Smooth muscle cell (in vitro differentiated cells): ENCODE data around the gene C1QB. TPM values are rescaled to one million over a fixed set of nuclear protein-coding genes. Genes with fewer than 3 reads are reported as not detected.

ENCODE experiments used
- DNase-seq: peaks from one replicate; lab custom pipeline; 2025; ENCODE audit not compliant: unreplicated experiment; lab: John Stamatoyannopoulos, UW
- H2AFZ ChIP-seq: fragments of 200-600 bp; sonication (generic); 2 replicates; pipeline ENCODE4 v1.6.0; 2016; ENCODE audit warnings: antibody characterized with exemption, low read depth, mild to moderate bottlenecking
- H3F3A ChIP-seq: fragments of 200-600 bp; sonication (generic); 2 replicates; pipeline ENCODE4 v1.6.0; 2017; ENCODE audit warnings: antibody characterized with exemption, low read depth
- H3K27ac ChIP-seq: fragments of 200-600 bp; sonication (generic); 2 replicates; pipeline ENCODE4 v1.5.1; 2016; ENCODE audit warnings: low read depth, mild to moderate bottlenecking
- H3K27me3 ChIP-seq: fragments of 200-600 bp; sonication (generic); 2 replicates; pipeline ENCODE4 v1.6.1; 2016; ENCODE audit warnings: low read depth, mild to moderate bottlenecking
- H3K36me3 ChIP-seq: fragments of 200-600 bp; sonication (generic); 2 replicates; pipeline ENCODE4 v1.5.1; 2016; ENCODE audit warnings: low read depth
- H3K4me1 ChIP-seq: fragments of 200-600 bp; sonication (generic); 2 replicates; pipeline ENCODE4 v1.5.1; 2016; ENCODE audit warnings: low read depth
- H3K4me2 ChIP-seq: fragments of 200-600 bp; sonication (generic); 2 replicates; pipeline ENCODE4 v1.6.0; 2016; ENCODE audit warnings: mild to moderate bottlenecking
- H3K4me3 ChIP-seq: fragments of 200-600 bp; sonication (generic); 2 replicates; pipeline ENCODE4 v1.5.1; 2016; ENCODE audit warnings: mild to moderate bottlenecking
- H3K79me2 ChIP-seq: fragments of 200-600 bp; sonication (generic); 2 replicates; pipeline ENCODE4 v1.6.0; 2016; ENCODE audit warnings: low read depth, mild to moderate bottlenecking
- H3K9ac ChIP-seq: fragments of 200-600 bp; sonication (generic); 2 replicates; pipeline ENCODE4 v1.6.0; 2016; ENCODE audit warnings: low read depth
- H3K9me3 ChIP-seq: fragments of 200-600 bp; sonication (generic); replicated peaks from 2 replicates; pipeline ENCODE4 v1.5.1; 2016; ENCODE audit warnings: low read depth
- H4K20me1 ChIP-seq: fragments of 200-600 bp; sonication (generic); 2 replicates; pipeline ENCODE4 v1.6.0; 2016; ENCODE audit warnings: low read depth
- CTCF ChIP-seq: fragments of 200-600 bp; sonication (generic); IDR thresholded peaks from 2 replicates; pipeline ENCODE4 v1.5.1; 2017; ENCODE audit warnings: borderline replicate concordance, mild to moderate bottlenecking, antibody characterized with exemption; ENCODE audit not compliant: insufficient read depth, poor library complexity, severe bottlenecking
- WGBS: methylation state at CpG from one replicate; pipeline ENCODE4 v1.1.7; 2016; ENCODE audit warnings: low lambda C conversion rate; 5-methylcytosine and 5-hydroxymethylcytosine counted together
- polyA plus RNA-seq: library from polyadenylated mRNA; unstranded; fragments of >200 nt; fragmentation: Nextera tagmentation; extraction: Ambion mirVana; gene quantifications from 2 replicates; pipeline ENCODE4 v1.2.1, GENCODE V29; 2016
- total RNA-seq: library from RNA; depleted of rRNA; stranded (reverse); fragments of >200 nt; gene quantifications from 2 replicates; pipeline ENCODE4 v1.2.3, GENCODE V29; 2014

C1QB gene
- total and polyA plus RNA-seq, 2 experiments from 2014 or later, result not detected

GRCh38 chr1:22691031-22691753 is 38.2 kb downstream of the C1QB start:
- H3K79me2 ChIP-seq, result no peaks in the 10 kb centered on the region
- TF ChIP-seq CTCF, result no peak
- H3K9me3 ChIP-seq, result no peaks in the 10 kb centered on the region

GRCh38 chr1:22694172-22694571 is 41.1 kb downstream of the C1QB start:
- H2AFZ ChIP-seq, result no peak overlapping the region
- 94% methylated on average over 5 of the region's 5 CpGs for WGBS
- H3K4me1 ChIP-seq, result peaks cover 7% of the 10 kb centered on the region
- no peaks in the 10 kb centered on the region for H3F3A ChIP-seq
- H3K9ac ChIP-seq, result no peak overlapping the region
- DNase-seq, result no peak
- H3K36me3 ChIP-seq, result no peaks in the 10 kb centered on the region
- TF ChIP-seq CTCF, result no peak
- peaks cover 16% of the 10 kb centered on the region for H3K27me3 ChIP-seq
- no peak overlapping the region for H3K27ac ChIP-seq
- no peak overlapping the region for H3K4me3 ChIP-seq
- H3K79me2 ChIP-seq, result no peaks in the 10 kb centered on the region
- H3K4me2 ChIP-seq, result no peak overlapping the region
- H3K9me3 ChIP-seq, result no peaks in the 10 kb centered on the region
- no peaks in the 10 kb centered on the region for H4K20me1 ChIP-seq

More at GRCh38 chr1:22691031-22691753, 38.2 kb downstream of the C1QB start:
- no peaks in the 10 kb centered on the region for H3F3A ChIP-seq
- H3K4me3 ChIP-seq, result no peak overlapping the region
- H4K20me1 ChIP-seq, result no peaks in the 10 kb centered on the region
- peaks cover 34% of the 10 kb centered on the region for H3K27me3 ChIP-seq
- no peak overlapping the region for H3K4me2 ChIP-seq
- no peak for DNase-seq
- peaks cover 8% of the 10 kb centered on the region for H3K4me1 ChIP-seq
- H2AFZ ChIP-seq, result no peak overlapping the region
- H3K36me3 ChIP-seq, result no peaks in the 10 kb centered on the region
- no peak overlapping the region for H3K9ac ChIP-seq
- no peak overlapping the region for H3K27ac ChIP-seq
- 83% methylated on average over 13 of the region's 13 CpGs for WGBS

GRCh38 chr1:22696610-22697009 is 43.6 kb downstream of the C1QB start:
- Histone ChIP-seq H3K36me3 (no peaks in the 10 kb centered on the region), H3K9ac (no peak overlapping the region), H3K4me3 (no peak overlapping the region), H3K4me2 (no peak overlapping the region), H2AFZ (no peak overlapping the region), H3K27ac (no peak overlapping the region), H3F3A (no peaks in the 10 kb centered on the region), H3K27me3 (peaks cover 27% of the 10 kb centered on the region), H3K9me3 (no peaks in the 10 kb centered on the region), H4K20me1 (no peaks in the 10 kb centered on the region), H3K79me2 (no peaks in the 10 kb centered on the region), H3K4me1 (no peaks in the 10 kb centered on the region)
- no peak for DNase-seq
- WGBS, result 87% methylated on average over 3 of the region's 3 CpGs
- no peak for TF ChIP-seq CTCF

GRCh38 chr1:22697980-22698379 is 44.9 kb downstream of the C1QB start:
- Histone ChIP-seq H3K27me3 (peaks cover 37% of the 10 kb centered on the region), H3K4me1 (no peaks in the 10 kb centered on the region), H3K9me3 (no peaks in the 10 kb centered on the region), H3K4me2 (no peak overlapping the region), H3K9ac (no peak overlapping the region), H4K20me1 (no peaks in the 10 kb centered on the region), H3K79me2 (no peaks in the 10 kb centered on the region), H3K27ac (no peak overlapping the region), H3K4me3 (no peak overlapping the region), H3K36me3 (no peaks in the 10 kb centered on the region), H2AFZ (no peak overlapping the region), H3F3A (no peaks in the 10 kb centered on the region)
- TF ChIP-seq CTCF, result no peak
- WGBS, result 80% methylated on average over 5 of the region's 5 CpGs
- no peak for DNase-seq
